DND-41 (cell line): ENCODE measurements around the gene ASF1A.

ENCODE experiments used
- EZH2 ChIP-seq: IDR thresholded peaks from 3 replicates; pipeline ENCODE4 v1.6.1; 2012; ENCODE audit warnings: borderline replicate concordance, low read depth, mild to moderate bottlenecking, moderate library complexity, low read length, inconsistent platforms; ENCODE audit not compliant: severe bottlenecking
- TF ChIP-seq, protein P1 (sequence below): IDR thresholded peaks from 2 replicates; pipeline ENCODE4 v1.5.1; 2012; ENCODE audit warnings: borderline replicate concordance, low read length, moderate library complexity, mild to moderate bottlenecking; ENCODE audit not compliant: poor library complexity, severe bottlenecking; ENCODE audit errors: extremely low read depth

DNA sequence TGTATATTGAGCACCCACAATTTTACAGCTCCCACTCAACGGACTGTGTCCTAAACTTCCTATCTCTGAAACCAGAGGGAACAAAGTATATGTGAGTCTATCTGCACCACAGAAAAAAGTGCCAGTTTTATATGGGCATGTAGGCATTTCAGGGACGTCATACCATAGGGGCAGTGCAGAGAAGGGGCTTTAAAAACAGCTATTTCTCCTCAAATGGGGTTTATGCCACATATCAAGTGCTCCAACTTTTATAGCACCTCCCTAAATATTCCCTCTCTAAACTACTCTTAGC, 28.9 kb upstream of the ASF1A start:
- TF ChIP-seq, protein P1, sequence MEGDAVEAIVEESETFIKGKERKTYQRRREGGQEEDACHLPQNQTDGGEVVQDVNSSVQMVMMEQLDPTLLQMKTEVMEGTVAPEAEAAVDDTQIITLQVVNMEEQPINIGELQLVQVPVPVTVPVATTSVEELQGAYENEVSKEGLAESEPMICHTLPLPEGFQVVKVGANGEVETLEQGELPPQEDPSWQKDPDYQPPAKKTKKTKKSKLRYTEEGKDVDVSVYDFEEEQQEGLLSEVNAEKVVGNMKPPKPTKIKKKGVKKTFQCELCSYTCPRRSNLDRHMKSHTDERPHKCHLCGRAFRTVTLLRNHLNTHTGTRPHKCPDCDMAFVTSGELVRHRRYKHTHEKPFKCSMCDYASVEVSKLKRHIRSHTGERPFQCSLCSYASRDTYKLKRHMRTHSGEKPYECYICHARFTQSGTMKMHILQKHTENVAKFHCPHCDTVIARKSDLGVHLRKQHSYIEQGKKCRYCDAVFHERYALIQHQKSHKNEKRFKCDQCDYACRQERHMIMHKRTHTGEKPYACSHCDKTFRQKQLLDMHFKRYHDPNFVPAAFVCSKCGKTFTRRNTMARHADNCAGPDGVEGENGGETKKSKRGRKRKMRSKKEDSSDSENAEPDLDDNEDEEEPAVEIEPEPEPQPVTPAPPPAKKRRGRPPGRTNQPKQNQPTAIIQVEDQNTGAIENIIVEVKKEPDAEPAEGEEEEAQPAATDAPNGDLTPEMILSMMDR, result no peak
- TF ChIP-seq EZH2, result no peak
